Measurements from ENCODE around the gene FMO1.
A peak's percentile ranks its signal among the peaks of the same experiment; 100 is the strongest.

FMO1 gene

GRCh38 chr1:171251952-171252300 is 3.6 kb downstream of the FMO1 start:
- H3K27ac ChIP-seq (ENCODE audit: poor library complexity, severe bottlenecking) = no peak overlapping the region
- no peak for DNase-seq (ENCODE audit: low spot score)
- TF ChIP-seq CTCF (IDR thresholded peaks at IDR 0.05; ENCODE audit: poor library complexity, severe bottlenecking) = peak; percentile 22

GRCh38 chr1:171252482-171252881 is 4.2 kb downstream of the FMO1 start:
- Histone ChIP-seq H3K4me1 (ENCODE audit: insufficient read depth, poor library complexity, severe bottlenecking) (peaks cover 8% of the 10 kb centered on the region), H3K9me3 (ENCODE audit: severe bottlenecking) (no peaks in the 10 kb centered on the region), H3K27me3 (ENCODE audit: insufficient read depth, poor library complexity, severe bottlenecking) (no peaks in the 10 kb centered on the region), H3K27ac (ENCODE audit: poor library complexity, severe bottlenecking) (no peak overlapping the region), H3K4me3 (ENCODE audit: severe bottlenecking) (no peak overlapping the region), H3K36me3 (ENCODE audit: low read depth) (no peaks in the 10 kb centered on the region)
- ATAC-seq (ENCODE audit: low read depth) (no peak), DNase-seq (ENCODE audit: low spot score) (no peak)
- TF ChIP-seq CTCF (IDR thresholded peaks at IDR 0.05; ENCODE audit: poor library complexity, severe bottlenecking) = no peak

More at GRCh38 chr1:171251952-171252300, 3.6 kb downstream of the FMO1 start:
- H3K4me3 ChIP-seq (ENCODE audit: severe bottlenecking) = peak overlapping the region; percentile 35
- no peaks in the 10 kb centered on the region for H3K27me3 ChIP-seq (ENCODE audit: insufficient read depth, poor library complexity, severe bottlenecking)
- H3K9me3 ChIP-seq (ENCODE audit: severe bottlenecking) = no peaks in the 10 kb centered on the region
- H3K36me3 ChIP-seq (ENCODE audit: low read depth) = no peaks in the 10 kb centered on the region
- H3K4me1 ChIP-seq (ENCODE audit: insufficient read depth, poor library complexity, severe bottlenecking) = peaks cover 6% of the 10 kb centered on the region
- no peak for ATAC-seq (ENCODE audit: low read depth)

GRCh38 chr1:171254859-171255258 is 6.6 kb downstream of the FMO1 start:
- Histone ChIP-seq H3K4me3 (ENCODE audit: severe bottlenecking) (no peak overlapping the region), H3K9me3 (ENCODE audit: severe bottlenecking) (no peaks in the 10 kb centered on the region), H3K27me3 (ENCODE audit: insufficient read depth, poor library complexity, severe bottlenecking) (no peaks in the 10 kb centered on the region), H3K27ac (ENCODE audit: poor library complexity, severe bottlenecking) (no peak overlapping the region), H3K4me1 (ENCODE audit: insufficient read depth, poor library complexity, severe bottlenecking) (peaks cover 8% of the 10 kb centered on the region), H3K36me3 (ENCODE audit: low read depth) (no peaks in the 10 kb centered on the region)
- ATAC-seq (ENCODE audit: low read depth) = peak; percentile 70
- TF ChIP-seq CTCF (IDR thresholded peaks at IDR 0.05; ENCODE audit: poor library complexity, severe bottlenecking) = no peak
- no peak for DNase-seq (ENCODE audit: low spot score)

GRCh38 chr1:171256940-171257606 is 8.8 kb downstream of the FMO1 start:
- no peaks in the 10 kb centered on the region for H3K27me3 ChIP-seq (ENCODE audit: insufficient read depth, poor library complexity, severe bottlenecking)
- no peak overlapping the region for H3K4me3 ChIP-seq (ENCODE audit: severe bottlenecking)
- TF ChIP-seq CTCF (IDR thresholded peaks at IDR 0.05; ENCODE audit: poor library complexity, severe bottlenecking) = no peak
- ATAC-seq (ENCODE audit: low read depth) (peak; percentile 81), DNase-seq (ENCODE audit: low spot score) (peak; percentile 76)
- H3K9me3 ChIP-seq (ENCODE audit: severe bottlenecking) = no peaks in the 10 kb centered on the region
- no peak overlapping the region for H3K27ac ChIP-seq (ENCODE audit: poor library complexity, severe bottlenecking)
- peaks cover 8% of the 10 kb centered on the region for H3K4me1 ChIP-seq (ENCODE audit: insufficient read depth, poor library complexity, severe bottlenecking)
- H3K36me3 ChIP-seq (ENCODE audit: low read depth) = no peaks in the 10 kb centered on the region

- no peaks in the 10 kb centered on the region for H3K9me3 ChIP-seq (ENCODE audit: severe bottlenecking)
- no peak for TF ChIP-seq CTCF (IDR thresholded peaks at IDR 0.05; ENCODE audit: poor library complexity, severe bottlenecking)
- no peak overlapping the region for H3K4me3 ChIP-seq (ENCODE audit: severe bottlenecking)
- ATAC-seq (ENCODE audit: low read depth) (no peak), DNase-seq (ENCODE audit: low spot score) (no peak)
- no peaks in the 10 kb centered on the region for H3K36me3 ChIP-seq (ENCODE audit: low read depth)
- H3K27me3 ChIP-seq (ENCODE audit: insufficient read depth, poor library complexity, severe bottlenecking) = no peaks in the 10 kb centered on the region
- H3K4me1 ChIP-seq (ENCODE audit: insufficient read depth, poor library complexity, severe bottlenecking) = peaks cover 8% of the 10 kb centered on the region
- no peak overlapping the region for H3K27ac ChIP-seq (ENCODE audit: poor library complexity, severe bottlenecking)
Observed at GRCh38 chr1:171257607-171258076, 9.3 kb downstream of the FMO1 start.
